BE2C (cell line): ENCODE results near the gene TSC22D2.

Experiments used
- DNase-seq: peaks from one replicate; pipeline ENCODE4 v3.0.0-alpha.2; 2020
- H3K27me3 ChIP-seq: fragments of 250-450 bp; sonication (Bioruptor Pico); 2 replicates; pipeline ENCODE4 v1.5.1; 2020; ENCODE audit warnings: mild to moderate bottlenecking
- H3K36me3 ChIP-seq: fragments of 250-450 bp; sonication (Bioruptor Pico); 2 replicates; pipeline ENCODE4 v1.5.1; 2020; ENCODE audit warnings: mild to moderate bottlenecking
- H3K4me1 ChIP-seq: fragments of 250-450 bp; sonication (Bioruptor Pico); 2 replicates; pipeline ENCODE4 v1.5.1; 2020
- H3K4me3 ChIP-seq: 2 replicates; pipeline ENCODE4 v1.5.1; 2011; ENCODE audit warnings: low read depth, low read length
- H3K9me3 ChIP-seq: fragments of 250-450 bp; sonication (Bioruptor Pico); 2 replicates; pipeline ENCODE4 v1.5.1; 2020
- CTCF ChIP-seq: IDR thresholded peaks from 2 replicates; pipeline ENCODE4 v1.5.1; 2012; ENCODE audit warnings: mild to moderate bottlenecking, low read depth, low read length

Gene TSC22D2

GRCh38 chr3:150484410-150484809, 76.3 kb downstream of the TSC22D2 start:
- DNase-seq = no peak
- no peaks in the 10 kb centered on the region for H3K9me3 ChIP-seq
- H3K4me1 ChIP-seq = no peaks in the 10 kb centered on the region
- TF ChIP-seq CTCF = no peak
- H3K4me3 ChIP-seq = no peak overlapping the region
- no peaks in the 10 kb centered on the region for H3K27me3 ChIP-seq
- no peaks in the 10 kb centered on the region for H3K36me3 ChIP-seq

- TF ChIP-seq CTCF = no peak
- Histone ChIP-seq H3K4me1 (no peaks in the 10 kb centered on the region), H3K27me3 (no peaks in the 10 kb centered on the region), H3K4me3 (no peak overlapping the region), H3K9me3 (no peaks in the 10 kb centered on the region), H3K36me3 (no peaks in the 10 kb centered on the region)
- no peak for DNase-seq
Observed at GRCh38 chr3:150488867-150489266, 80.8 kb downstream of the TSC22D2 start.

- Histone ChIP-seq H3K4me3 (no peak overlapping the region), H3K4me1 (no peaks in the 10 kb centered on the region), H3K36me3 (no peaks in the 10 kb centered on the region), H3K27me3 (no peaks in the 10 kb centered on the region), H3K9me3 (no peaks in the 10 kb centered on the region)
- DNase-seq = no peak
- no peak for TF ChIP-seq CTCF
Observed at GRCh38 chr3:150490277-150490986, 82.3 kb downstream of the TSC22D2 start.

- no peaks in the 10 kb centered on the region for H3K27me3 ChIP-seq
- DNase-seq = no peak
- H3K4me3 ChIP-seq = no peak overlapping the region
- H3K4me1 ChIP-seq = peaks cover 3% of the 10 kb centered on the region; the same call in 1 of the 2 replicates
- no peaks in the 10 kb centered on the region for H3K9me3 ChIP-seq
- no peaks in the 10 kb centered on the region for H3K36me3 ChIP-seq
- no peak for TF ChIP-seq CTCF
Observed at GRCh38 chr3:150494411-150494977, 86.4 kb downstream of the TSC22D2 start.

DNA sequence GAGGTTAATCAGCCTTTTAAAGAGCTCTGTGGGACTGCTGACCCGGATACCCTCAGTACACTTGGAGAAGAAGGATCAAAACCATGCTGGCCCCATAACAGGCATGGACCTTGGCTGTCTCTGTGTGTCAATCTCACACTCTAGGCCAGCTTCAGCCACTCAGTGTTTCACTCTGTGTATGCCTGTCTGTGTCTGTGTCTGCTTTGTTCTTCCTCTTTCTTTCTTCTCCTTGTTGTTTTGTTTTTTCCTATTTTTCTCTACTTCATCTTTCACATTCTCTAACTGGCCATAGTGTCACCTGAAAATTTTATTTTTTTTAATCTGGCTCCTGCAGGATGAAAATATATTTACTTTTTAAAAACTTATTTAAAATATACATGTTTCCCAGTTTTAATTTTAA, 87.1 kb downstream of the TSC22D2 start:
- Histone ChIP-seq H3K27me3 (no peaks in the 10 kb centered on the region), H3K36me3 (no peaks in the 10 kb centered on the region), H3K4me1 (peaks cover 3% of the 10 kb centered on the region; the same call in 1 of the 2 replicates), H3K4me3 (no peak overlapping the region), H3K9me3 (no peaks in the 10 kb centered on the region)
- no peak for TF ChIP-seq CTCF
- DNase-seq = no peak

DNA sequence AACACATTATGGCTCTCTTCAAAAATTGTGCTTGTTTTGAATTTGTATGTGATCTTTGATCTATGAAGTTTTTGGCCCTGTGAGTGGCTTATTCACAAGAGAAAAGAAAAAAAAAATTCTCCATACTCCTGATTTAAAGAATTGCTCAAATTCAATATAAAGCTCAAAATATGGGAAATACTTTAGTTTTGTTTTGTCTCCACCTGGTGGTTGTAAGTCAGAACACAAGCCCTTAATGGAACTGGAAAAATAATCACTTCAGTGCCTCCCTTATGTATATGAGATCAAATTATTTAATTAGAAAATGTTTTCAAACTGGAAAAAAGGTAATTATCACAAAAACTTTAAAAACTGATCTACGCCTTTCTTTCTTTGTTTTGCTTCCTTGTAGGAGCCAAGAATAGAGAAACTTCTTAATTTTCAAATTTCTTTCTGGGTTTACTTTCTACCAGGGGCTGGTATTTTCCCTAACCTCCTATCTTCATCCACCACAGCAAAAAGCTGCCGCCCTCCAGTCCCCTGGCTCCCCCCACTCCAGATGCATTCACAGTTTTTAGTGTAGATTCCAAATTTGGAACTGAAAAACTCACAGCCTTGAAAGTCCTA, 87.6 kb downstream of the TSC22D2 start:
- Histone ChIP-seq H3K4me1 (peaks cover 3% of the 10 kb centered on the region; the same call in 1 of the 2 replicates), H3K36me3 (no peaks in the 10 kb centered on the region), H3K4me3 (no peak overlapping the region), H3K9me3 (no peaks in the 10 kb centered on the region), H3K27me3 (no peaks in the 10 kb centered on the region)
- TF ChIP-seq CTCF = peak; percentile 65
- DNase-seq = no peak
